NT2/D1 (cell line): ENCODE measurements around the gene CACNA1I.

Experiments
- DNase-seq: peaks from one replicate; pipeline ENCODE4 v3.0.0-alpha.2; 2011; ENCODE audit warnings: low read depth, low spot score
- H3K27me3 ChIP-seq: 2 replicates; pipeline ENCODE4 v1.6.0; 2011; ENCODE audit warnings: mild to moderate bottlenecking; ENCODE audit not compliant: insufficient read length, insufficient read depth
- H3K36me3 ChIP-seq: 2 replicates; pipeline ENCODE4 v1.6.1; 2011; ENCODE audit warnings: mild to moderate bottlenecking, low read length, mixed read lengths; ENCODE audit not compliant: insufficient read depth, insufficient read length
- H3K4me1 ChIP-seq: 2 replicates; pipeline ENCODE4 v1.5.1; 2011; ENCODE audit not compliant: insufficient read depth, insufficient read length
- H3K4me3 ChIP-seq: 2 replicates; pipeline ENCODE4 v1.5.1; 2011; ENCODE audit warnings: low read depth; ENCODE audit not compliant: insufficient read length
- H3K9ac ChIP-seq: 2 replicates; pipeline ENCODE4 v1.6.0; 2011; ENCODE audit warnings: low read depth; ENCODE audit not compliant: insufficient read length
- H3K9me3 ChIP-seq: 2 replicates; pipeline ENCODE4 v1.5.1; 2011; ENCODE audit warnings: mild to moderate bottlenecking, low read length; ENCODE audit not compliant: insufficient read depth
- SUZ12 ChIP-seq: IDR thresholded peaks from 2 replicates; pipeline ENCODE4 v1.6.1; 2011; ENCODE audit not compliant: insufficient read length, insufficient read depth; ENCODE audit errors: extremely low read depth
- YY1 ChIP-seq: IDR thresholded peaks from 2 replicates; pipeline ENCODE4 v1.6.1; 2011; ENCODE audit not compliant: insufficient read length, insufficient read depth
- ZNF274 ChIP-seq: IDR thresholded peaks from 2 replicates; pipeline ENCODE4 v1.6.1; 2011; ENCODE audit warnings: mild to moderate bottlenecking, low read depth, low read length

The CACNA1I gene

GRCh38 chr22:39556970-39557841 lies 13.3 kb upstream of the CACNA1I start:
- peaks cover 11% of the 10 kb centered on the region for H3K4me1 ChIP-seq
- DNase-seq = no peak

DNA sequence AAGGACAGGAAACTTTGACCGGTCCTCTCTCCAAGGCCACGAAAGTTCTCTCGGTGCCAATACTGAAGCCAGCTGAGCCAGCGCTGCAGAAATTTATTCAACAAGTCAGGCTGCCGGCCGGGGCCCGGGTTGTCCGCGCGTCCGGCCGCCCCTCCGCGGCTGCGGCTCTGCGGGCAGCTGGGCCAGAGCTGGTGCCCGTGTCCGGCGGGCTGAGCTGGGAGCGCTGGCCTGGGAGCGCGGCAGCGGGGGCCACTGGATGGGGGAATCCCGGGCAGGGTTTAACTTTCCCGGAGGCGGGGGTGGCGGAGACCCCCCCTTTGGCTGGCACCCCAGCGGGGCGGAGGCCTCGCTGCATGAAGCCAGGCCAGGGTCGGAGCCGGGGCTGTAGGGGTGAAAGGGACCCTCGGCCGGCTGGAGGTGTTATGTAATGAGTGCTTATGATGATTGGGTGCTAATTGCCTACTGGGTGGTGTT lies 12.3 kb upstream of the CACNA1I start:
- TF ChIP-seq SUZ12 (no peak), ZNF274 (no peak), YY1 (no peak)
- no peaks in the 10 kb centered on the region for H3K9me3 ChIP-seq
- no peaks in the 10 kb centered on the region for H3K36me3 ChIP-seq
- H3K4me1 ChIP-seq = peaks cover 11% of the 10 kb centered on the region
- no peak overlapping the region for H3K4me3 ChIP-seq
- H3K27me3 ChIP-seq = peaks cover 38% of the 10 kb centered on the region
- DNase-seq = no peak
- H3K9ac ChIP-seq = no peak overlapping the region

More at GRCh38 chr22:39556970-39557841, 13.3 kb upstream of the CACNA1I start:
- peak overlapping the region; percentile 42 for H3K9ac ChIP-seq
- no peaks in the 10 kb centered on the region for H3K36me3 ChIP-seq
- H3K9me3 ChIP-seq = no peaks in the 10 kb centered on the region
- peak overlapping the region; percentile 34 for H3K4me3 ChIP-seq
- TF ChIP-seq ZNF274 (no peak), SUZ12 (no peak), YY1 (no peak)
- H3K27me3 ChIP-seq = peaks cover 38% of the 10 kb centered on the region

- no peak overlapping the region for H3K9ac ChIP-seq
- no peaks in the 10 kb centered on the region for H3K36me3 ChIP-seq
- no peak for TF ChIP-seq SUZ12
- no peaks in the 10 kb centered on the region for H3K9me3 ChIP-seq
- peaks cover 38% of the 10 kb centered on the region for H3K27me3 ChIP-seq
- no peak overlapping the region for H3K4me3 ChIP-seq
- no peak for DNase-seq
- peaks cover 11% of the 10 kb centered on the region for H3K4me1 ChIP-seq
These were observed 11.6 kb upstream of the CACNA1I start for GRCh38 chr22:39558950-39559349.

- Histone ChIP-seq H3K9ac (no peak overlapping the region), H3K27me3 (peaks cover 38% of the 10 kb centered on the region), H3K4me3 (no peak overlapping the region), H3K4me1 (peaks cover 11% of the 10 kb centered on the region), H3K36me3 (no peaks in the 10 kb centered on the region), H3K9me3 (no peaks in the 10 kb centered on the region)
- TF ChIP-seq ZNF274 (no peak), SUZ12 (no peak), YY1 (no peak)
- no peak for DNase-seq
These were observed 11.0 kb upstream of the CACNA1I start for GRCh38 chr22:39559456-39560105.

DNA sequence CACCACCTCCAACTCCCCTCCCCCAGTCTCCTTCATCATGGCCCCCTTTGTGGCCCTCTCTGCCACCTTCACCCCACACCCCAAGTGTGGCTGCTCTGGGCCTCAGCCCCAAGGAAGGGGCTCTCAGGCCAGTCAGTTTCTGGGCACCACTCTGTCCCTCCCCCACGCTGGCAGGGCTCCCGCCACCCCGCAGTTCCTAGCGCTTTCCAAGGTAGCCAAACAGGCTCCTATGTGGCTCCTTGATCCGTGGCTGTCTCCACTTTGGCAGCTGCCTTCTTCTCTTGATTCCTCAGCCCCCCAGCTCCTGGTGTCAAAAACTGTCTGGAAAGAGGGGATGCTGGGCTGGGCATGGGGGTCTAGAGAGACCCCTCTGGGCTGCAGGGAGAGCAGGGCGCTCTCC lies 10.4 kb upstream of the CACNA1I start:
- H3K27me3 ChIP-seq = peaks cover 38% of the 10 kb centered on the region
- no peak overlapping the region for H3K9ac ChIP-seq
- H3K4me3 ChIP-seq = no peak overlapping the region
- no peak for TF ChIP-seq YY1
- no peak for TF ChIP-seq ZNF274
- no peaks in the 10 kb centered on the region for H3K9me3 ChIP-seq
- H3K4me1 ChIP-seq = peaks cover 11% of the 10 kb centered on the region
- no peaks in the 10 kb centered on the region for H3K36me3 ChIP-seq
- no peak for DNase-seq

DNA sequence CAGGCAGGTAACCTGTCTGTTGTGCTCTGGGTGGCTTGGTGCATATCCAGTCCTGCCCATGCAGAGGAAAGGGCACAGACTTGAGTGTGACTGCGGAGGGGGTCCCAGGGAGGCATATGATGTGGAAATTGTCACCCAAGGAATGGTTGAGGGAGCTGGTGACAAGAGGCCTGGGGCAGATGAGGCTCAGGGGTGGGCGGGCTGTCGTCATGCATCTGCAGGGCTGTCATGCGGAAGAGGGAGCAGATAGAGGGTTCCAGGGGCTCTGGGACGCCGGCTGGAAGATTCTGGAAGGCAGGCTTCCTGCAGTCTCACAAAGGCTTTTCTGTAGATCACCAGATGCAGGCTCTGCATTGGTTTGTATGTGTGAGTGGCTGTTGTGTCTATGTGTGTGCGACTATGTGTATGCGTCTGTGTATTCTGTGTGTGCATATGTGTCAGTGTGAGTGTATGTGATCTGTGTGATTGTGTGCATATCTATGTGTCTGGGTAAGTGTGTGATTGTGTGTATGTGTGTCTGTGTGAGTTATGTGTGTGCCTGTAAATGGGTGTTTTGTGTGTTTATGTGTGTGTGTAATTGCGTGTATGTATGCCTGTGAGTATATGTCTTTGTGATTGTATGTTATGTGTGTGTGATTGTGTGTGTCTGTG lies 7.6 kb upstream of the CACNA1I start:
- H3K9me3 ChIP-seq = no peaks in the 10 kb centered on the region
- no peak overlapping the region for H3K9ac ChIP-seq
- no peak overlapping the region for H3K4me3 ChIP-seq
- H3K4me1 ChIP-seq = peaks cover 13% of the 10 kb centered on the region
- H3K27me3 ChIP-seq = peaks cover 14% of the 10 kb centered on the region
- DNase-seq = no peak
- H3K36me3 ChIP-seq = no peaks in the 10 kb centered on the region
- TF ChIP-seq SUZ12 = no peak
- TF ChIP-seq YY1 = no peak
- no peak for TF ChIP-seq ZNF274
